ENCODE data around the gene CAPN15. TPM values are rescaled to one million over a fixed set of nuclear protein-coding genes. Genes with fewer than 3 reads are reported as not detected.
"Not testable (repeated sequence)": the region's sequence is repeated elsewhere in the genome, so short reads cannot be mapped to it uniquely, and the experiment has no call there.

CAPN15 gene
- total RNA-seq, 1 donor from 2014 or later, result 39.0 TPM

- DNase-seq (ENCODE audit: low read depth, low spot score), result no peak
These were observed 21.3 kb upstream of the CAPN15 start for GRCh38 chr16:506246-506546.

- not testable (repeated sequence) for DNase-seq (ENCODE audit: low read depth, low spot score)
These were observed 20.0 kb upstream of the CAPN15 start for GRCh38 chr16:507527-507926.

GRCh38 chr16:507996-508395, 19.5 kb upstream of the CAPN15 start:
- DNase-seq (ENCODE audit: low read depth, low spot score), result no peak

- no peak for DNase-seq (ENCODE audit: low read depth, low spot score)
These were observed 18.4 kb upstream of the CAPN15 start for GRCh38 chr16:508884-509736.

- no peak for DNase-seq (ENCODE audit: low read depth, low spot score)
These were observed 17.3 kb upstream of the CAPN15 start for GRCh38 chr16:510066-510825.

- no peak for DNase-seq (ENCODE audit: low read depth, low spot score)
These were observed 14.7 kb upstream of the CAPN15 start for GRCh38 chr16:512802-513201.

- no peak for DNase-seq (ENCODE audit: low read depth, low spot score)
These were observed 13.6 kb upstream of the CAPN15 start for GRCh38 chr16:513950-514349.

- no peak for DNase-seq (ENCODE audit: low read depth, low spot score)
These were observed 12.2 kb upstream of the CAPN15 start for GRCh38 chr16:515175-515938.

GRCh38 chr16:515939-516226, 11.6 kb upstream of the CAPN15 start:
- no peak for DNase-seq (ENCODE audit: low read depth, low spot score)

GRCh38 chr16:516301-516700, 11.2 kb upstream of the CAPN15 start:
- no peak for DNase-seq (ENCODE audit: low read depth, low spot score)

- DNase-seq (ENCODE audit: low read depth, low spot score), result no peak
These were observed 8.7 kb upstream of the CAPN15 start for GRCh38 chr16:518858-519257.

GRCh38 chr16:519425-519824, 8.1 kb upstream of the CAPN15 start:
- no peak for DNase-seq (ENCODE audit: low read depth, low spot score)

- DNase-seq (ENCODE audit: low read depth, low spot score), result no peak
These were observed 7.4 kb upstream of the CAPN15 start for GRCh38 chr16:519841-520687.

GRCh38 chr16:520847-521246, 6.7 kb upstream of the CAPN15 start:
- no peak for DNase-seq (ENCODE audit: low read depth, low spot score)

GRCh38 chr16:521381-522210, 5.9 kb upstream of the CAPN15 start:
- DNase-seq (ENCODE audit: low read depth, low spot score), result no peak

- DNase-seq (ENCODE audit: low read depth, low spot score), result no peak
These were observed 5.0 kb upstream of the CAPN15 start for GRCh38 chr16:522320-523096.

- DNase-seq (ENCODE audit: low read depth, low spot score), result no peak
These were observed 4.3 kb upstream of the CAPN15 start for GRCh38 chr16:523097-523741.

GRCh38 chr16:524274-525040, 3.1 kb upstream of the CAPN15 start:
- DNase-seq (ENCODE audit: low read depth, low spot score), result no peak

GRCh38 chr16:525123-525519, 2.4 kb upstream of the CAPN15 start:
- no peak for DNase-seq (ENCODE audit: low read depth, low spot score)

Measured in pulmonary artery endothelial cell (primary cell).